Large intestine (tissue), 3 donors: ENCODE measurements around the gene GAP43. TPM values are rescaled to one million over a fixed set of nuclear protein-coding genes. Genes with fewer than 3 reads are reported as not detected.

ENCODE experiments used
- DNase-seq, 2 donors: peaks; one replicate each; pipeline versions ENCODE4 v3.0.0 to v3.0.0-alpha.2; 2013
- H3K27ac ChIP-seq: one replicate; pipeline ENCODE4 v1.5.1; 2013; ENCODE audit warnings: low read length
- H3K27me3 ChIP-seq: 2 replicates; pipeline ENCODE4 v1.6.1; 2013; ENCODE audit warnings: low read length; ENCODE audit not compliant: control insufficient read depth, insufficient read depth
- H3K36me3 ChIP-seq: 2 replicates; pipeline ENCODE4 v1.6.1; 2013; ENCODE audit warnings: low read length; ENCODE audit not compliant: control insufficient read depth, insufficient read depth
- H3K4me1 ChIP-seq: one replicate; pipeline ENCODE4 v1.6.1; 2013; ENCODE audit warnings: low read length; ENCODE audit not compliant: control insufficient read depth, insufficient read depth
- H3K4me3 ChIP-seq: one replicate; pipeline ENCODE4 v1.5.1; 2013; ENCODE audit warnings: low read length
- H3K9me3 ChIP-seq: one replicate; pipeline ENCODE4 v1.6.1; 2013; ENCODE audit warnings: mild to moderate bottlenecking, low read depth, low read length, moderate library complexity; ENCODE audit not compliant: control insufficient read depth
- WGBS: methylation state at CpG from one replicate; pipeline ENCODE4 v1.1.5; 2013; ENCODE audit warnings: low lambda C conversion rate; ENCODE audit not compliant: insufficient coverage; 5-methylcytosine and 5-hydroxymethylcytosine counted together
- polyA plus RNA-seq: library from polyadenylated mRNA; unstranded; fragments of 120-200 nt; gene quantifications from one replicate; pipeline ENCODE4 v1.2.1, GENCODE V29; 2013

GAP43 gene
- polyA plus RNA-seq, 1 donor = 39.3 TPM

- no peaks in the 10 kb centered on the region for H3K4me1 ChIP-seq
- DNase-seq = no peak
- no peaks in the 10 kb centered on the region for H3K27me3 ChIP-seq
- H3K27ac ChIP-seq = no peak overlapping the region
- no peaks in the 10 kb centered on the region for H3K36me3 ChIP-seq
- H3K9me3 ChIP-seq = no peaks in the 10 kb centered on the region
- H3K4me3 ChIP-seq = no peak overlapping the region
These were observed 71.8 kb downstream of the GAP43 start for GRCh38 chr3:115695090-115695489.

DNA sequence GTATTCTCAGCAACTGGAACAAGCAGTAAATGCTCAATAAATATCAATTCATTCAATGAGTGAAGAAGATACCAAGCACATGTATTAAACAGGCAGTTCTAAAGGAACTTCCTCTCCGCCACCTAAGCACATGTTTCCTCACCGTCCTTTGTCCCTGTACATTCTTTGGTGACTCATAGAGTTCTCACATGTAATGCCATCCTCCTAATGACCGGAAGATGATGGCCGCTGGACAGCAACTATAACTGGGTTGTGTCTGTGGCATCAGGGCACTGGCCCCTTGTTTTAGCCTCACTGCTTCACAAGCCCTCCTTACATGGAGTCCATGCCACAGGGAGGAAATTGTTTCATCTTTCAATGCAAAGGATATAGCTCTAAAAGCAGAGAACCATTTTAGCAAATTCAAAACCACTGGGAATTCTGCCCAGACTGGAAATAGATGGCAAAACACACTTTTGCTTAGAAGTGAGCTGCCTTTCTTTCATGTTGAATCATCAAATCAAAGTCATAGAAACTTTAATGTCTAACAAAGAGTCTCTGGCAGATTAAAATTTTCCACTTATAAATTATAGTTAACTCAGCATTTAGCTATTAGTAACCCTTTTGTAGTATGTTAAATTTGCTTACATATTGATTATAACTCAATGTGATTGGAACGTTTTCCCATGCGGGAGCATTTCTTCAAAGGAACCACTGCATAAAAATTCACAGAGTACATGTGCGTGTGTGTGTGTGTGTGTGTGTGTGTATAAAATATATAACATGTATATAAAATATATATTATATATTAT, 74.1 kb downstream of the GAP43 start:
- H3K9me3 ChIP-seq = no peaks in the 10 kb centered on the region
- H3K4me3 ChIP-seq = no peak overlapping the region
- WGBS = no CpG with 5 or more reads among the region's 7 CpGs
- no peaks in the 10 kb centered on the region for H3K4me1 ChIP-seq
- no peaks in the 10 kb centered on the region for H3K27me3 ChIP-seq
- H3K27ac ChIP-seq = no peak overlapping the region
- no peak for DNase-seq
- no peaks in the 10 kb centered on the region for H3K36me3 ChIP-seq

DNA sequence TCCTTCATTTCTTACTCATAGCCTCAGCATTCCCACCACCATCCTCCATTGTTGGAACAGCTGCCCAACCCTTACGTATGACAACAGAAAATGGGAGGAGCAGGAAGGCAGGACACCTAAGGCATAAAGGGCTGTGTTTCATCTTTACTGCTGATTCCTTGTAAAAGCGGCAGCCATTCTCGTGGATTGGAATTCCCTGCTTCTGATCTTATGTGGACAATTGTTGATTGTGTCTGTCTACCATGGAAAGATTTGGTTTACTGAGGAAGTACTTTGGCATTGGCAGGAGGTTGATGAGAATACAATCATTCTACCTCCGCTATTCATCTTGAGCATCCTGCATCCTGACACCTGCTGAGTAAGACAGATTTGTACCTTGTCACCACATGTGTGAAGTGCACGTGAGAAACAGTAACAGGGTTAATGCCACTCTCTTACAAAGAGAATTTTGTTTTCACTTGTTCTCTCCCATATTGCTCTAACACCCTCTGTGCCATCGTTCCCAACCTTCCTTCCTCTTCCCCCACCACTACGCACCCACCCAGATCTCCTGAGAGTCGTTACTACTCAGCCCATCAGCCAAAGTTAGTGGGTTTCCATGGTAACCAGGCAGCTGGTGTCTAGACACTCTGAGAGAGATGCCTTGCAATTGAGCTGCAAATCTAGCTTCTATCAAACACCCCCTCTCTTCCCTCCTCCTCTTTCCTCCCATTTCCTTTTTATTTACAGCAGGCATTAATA, 75.7 kb downstream of the GAP43 start:
- DNase-seq = peak in 1 of 2 donors; percentile 7
- H3K27me3 ChIP-seq = no peaks in the 10 kb centered on the region
- 90% methylated on average over 2 of the region's 8 CpGs for WGBS
- H3K36me3 ChIP-seq = no peaks in the 10 kb centered on the region
- no peaks in the 10 kb centered on the region for H3K4me1 ChIP-seq
- H3K27ac ChIP-seq = no peak overlapping the region
- H3K9me3 ChIP-seq = no peaks in the 10 kb centered on the region
- no peak overlapping the region for H3K4me3 ChIP-seq

GRCh38 chr3:115699706-115700105, 76.4 kb downstream of the GAP43 start:
- DNase-seq = no peak
- H3K27ac ChIP-seq = no peak overlapping the region
- no peaks in the 10 kb centered on the region for H3K9me3 ChIP-seq

GRCh38 chr3:115702598-115702997, 79.3 kb downstream of the GAP43 start:
- Histone ChIP-seq H3K36me3 (no peaks in the 10 kb centered on the region), H3K27ac (no peak overlapping the region), H3K9me3 (no peaks in the 10 kb centered on the region), H3K27me3 (no peaks in the 10 kb centered on the region), H3K4me3 (no peak overlapping the region), H3K4me1 (no peaks in the 10 kb centered on the region)
- 94% methylated on average over 2 of the region's 2 CpGs for WGBS
- DNase-seq = no peak

More at GRCh38 chr3:115699706-115700105, 76.4 kb downstream of the GAP43 start:
- no peaks in the 10 kb centered on the region for H3K36me3 ChIP-seq
- no peak overlapping the region for H3K4me3 ChIP-seq
- H3K27me3 ChIP-seq = no peaks in the 10 kb centered on the region
- no peaks in the 10 kb centered on the region for H3K4me1 ChIP-seq

DNA sequence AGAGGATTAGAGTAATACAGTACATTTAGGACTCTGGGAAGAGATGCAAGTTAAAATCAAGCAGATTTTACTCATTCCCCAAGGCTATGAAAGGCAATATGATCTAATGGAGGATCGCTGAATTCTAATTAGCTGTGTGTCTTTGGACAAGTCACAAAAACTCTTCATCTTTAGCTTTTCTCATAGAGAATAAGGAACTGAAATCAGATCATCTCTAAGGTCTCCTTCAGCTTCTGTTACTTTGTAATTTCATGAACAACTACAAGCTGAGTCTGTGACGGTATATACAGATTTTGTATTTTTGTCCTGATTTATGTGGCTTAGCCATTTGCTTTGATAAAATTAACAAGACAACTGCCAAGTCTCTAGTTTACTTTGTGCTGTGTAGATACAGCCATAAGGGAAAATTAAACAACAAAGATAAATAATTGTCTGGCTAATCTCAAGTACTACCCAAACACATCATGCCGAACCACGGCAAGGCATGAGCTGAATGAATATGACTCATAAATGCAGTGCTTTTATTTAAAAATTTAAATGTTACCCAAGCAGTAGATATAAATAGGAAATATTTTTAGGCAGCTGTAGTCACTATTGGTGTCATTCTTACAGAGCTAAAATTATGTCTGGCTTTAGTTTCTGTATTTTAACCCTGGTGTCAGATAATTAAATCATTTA, 81.5 kb downstream of the GAP43 start:
- no peak for DNase-seq
- 55% methylated on average over 3 of the region's 4 CpGs for WGBS

GRCh38 chr3:115706311-115706829, 83.1 kb downstream of the GAP43 start:
- Histone ChIP-seq H3K9me3 (no peaks in the 10 kb centered on the region), H3K27me3 (no peaks in the 10 kb centered on the region), H3K36me3 (no peaks in the 10 kb centered on the region), H3K27ac (no peak overlapping the region), H3K4me1 (no peaks in the 10 kb centered on the region), H3K4me3 (no peak overlapping the region)
- 37% methylated on average over 2 of the region's 3 CpGs for WGBS
- peak in 1 of 2 donors; percentile 4 for DNase-seq

More for the DNA sequence above, 81.5 kb downstream of the GAP43 start:
- Histone ChIP-seq H3K27me3 (no peaks in the 10 kb centered on the region), H3K4me1 (no peaks in the 10 kb centered on the region), H3K4me3 (no peak overlapping the region), H3K27ac (no peak overlapping the region), H3K9me3 (no peaks in the 10 kb centered on the region), H3K36me3 (no peaks in the 10 kb centered on the region)

DNA sequence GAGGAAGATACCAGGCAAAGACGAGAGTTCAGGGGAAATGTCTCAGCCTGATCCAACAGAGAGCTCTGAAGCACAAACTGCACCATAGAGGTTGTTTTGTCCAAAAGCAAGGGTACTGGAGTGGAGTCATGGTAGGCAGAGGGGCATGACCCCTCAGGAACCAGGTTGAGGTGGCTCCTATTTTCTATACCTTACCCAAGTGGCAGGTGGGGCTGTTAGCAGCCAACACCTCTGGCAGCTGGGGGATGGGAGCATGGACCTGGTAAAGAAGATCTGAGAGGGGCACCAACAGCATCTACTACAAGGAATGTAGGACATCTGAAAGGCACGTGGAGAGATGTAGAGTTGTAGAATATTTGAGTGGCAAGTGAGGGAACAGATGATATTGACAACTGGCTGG, 85.2 kb downstream of the GAP43 start:
- H3K36me3 ChIP-seq = no peaks in the 10 kb centered on the region
- no peaks in the 10 kb centered on the region for H3K27me3 ChIP-seq
- no peaks in the 10 kb centered on the region for H3K4me1 ChIP-seq
- no peak overlapping the region for H3K4me3 ChIP-seq
- H3K9me3 ChIP-seq = no peaks in the 10 kb centered on the region
- DNase-seq = no peak
- no CpG with 5 or more reads among the region's 2 CpGs for WGBS
- no peak overlapping the region for H3K27ac ChIP-seq

DNA sequence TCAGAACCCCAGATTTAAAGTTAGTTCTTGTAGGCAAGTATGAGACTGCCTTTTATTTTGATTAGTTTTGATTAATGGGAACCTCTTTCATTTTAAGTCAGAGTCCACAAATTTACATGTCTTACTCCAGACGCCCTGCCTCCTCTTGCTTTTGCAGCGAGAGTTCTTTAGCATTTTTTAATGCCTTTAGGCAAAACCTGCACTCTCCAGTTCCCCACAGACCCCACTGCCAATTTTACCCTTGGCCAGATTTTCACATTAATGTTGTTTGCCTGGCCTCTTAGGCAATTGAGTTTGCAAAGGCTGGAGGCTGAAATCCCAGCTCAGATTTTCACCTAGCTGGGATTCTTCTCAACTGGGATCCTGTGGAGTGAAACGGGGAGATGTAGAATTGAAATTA, 85.8 kb downstream of the GAP43 start:
- Histone ChIP-seq H3K9me3 (no peaks in the 10 kb centered on the region), H3K4me1 (no peaks in the 10 kb centered on the region), H3K4me3 (no peak overlapping the region), H3K27ac (no peak overlapping the region), H3K27me3 (no peaks in the 10 kb centered on the region), H3K36me3 (no peaks in the 10 kb centered on the region)
- 80% methylated on average over 1 of the region's 3 CpGs for WGBS
- no peak for DNase-seq

GRCh38 chr3:115709931-115710330, 86.6 kb downstream of the GAP43 start:
- Histone ChIP-seq H3K4me3 (no peak overlapping the region), H3K27me3 (no peaks in the 10 kb centered on the region), H3K36me3 (no peaks in the 10 kb centered on the region), H3K9me3 (no peaks in the 10 kb centered on the region), H3K4me1 (no peaks in the 10 kb centered on the region), H3K27ac (no peak overlapping the region)
- WGBS = 83% methylated on average over 1 of the region's 3 CpGs
- no peak for DNase-seq
